GM18867 (cell line): ENCODE measurements around the gene SUPV3L1.

Experiments used
- ATAC-seq: cut with Tn5 transposase; IDR thresholded peaks from one replicate; pipeline ENCODE4 v1.9.1; 2021; ENCODE audit warnings: mild to moderate bottlenecking, moderate library complexity; ENCODE audit not compliant: unreplicated experiment

The SUPV3L1 gene

GRCh38 chr10:69254877-69255276 is 74.8 kb downstream of the SUPV3L1 start:
- ATAC-seq, result no peak
